GM23338 (cell line): Measurements from ENCODE around the gene LYZL4.

Experiments used
- CTCF ChIP-seq, 2 experiments: fragments of 200-600 bp in 1 of 2; sonication (generic) in 1 of 2; conservative IDR thresholded peaks; 2 replicates each; pipeline versions ENCODE4 v1.5.1 to v1.6.1; 2016 to 2017; ENCODE audit warnings: antibody characterized with exemption in 2 of 2, low read depth in 2 of 2, mild to moderate bottlenecking in 2 of 2, moderate library complexity in 1 of 2
- NANOG ChIP-seq: IDR thresholded peaks from 2 replicates; pipeline ENCODE4 v1.6.1; 2016; ENCODE audit warnings: antibody characterized with exemption, borderline replicate concordance
- POLR2AphosphoS5 ChIP-seq: IDR thresholded peaks from 2 replicates; pipeline ENCODE4 v1.6.1; 2016; ENCODE audit warnings: antibody characterized with exemption, low read depth
- REST ChIP-seq: IDR thresholded peaks from one replicate; pipeline ENCODE4 v1.6.1; 2018; ENCODE audit warnings: antibody characterized with exemption; ENCODE audit not compliant: unreplicated experiment

- TF ChIP-seq CTCF (conservative IDR thresholded peaks at IDR 0.05; ENCODE audit: low read depth in 2 of 2) (no peak), REST (no peak), NANOG (no peak), POLR2AphosphoS5 (no peak)
Observed at GRCh38 chr3:42446111-42447050, 36.0 kb upstream of the LYZL4 start.
